K562 (cell line): ENCODE measurements around the gene MEF2D. TPM values are rescaled to one million over a fixed set of nuclear protein-coding genes. Genes with fewer than 3 reads are reported as not detected.

ENCODE experiments used
- ATF1 ChIP-seq, 2 experiments: fragments of 450-650 bp in 1 of 2; IDR thresholded peaks; 2 replicates each; pipeline ENCODE4 v1.6.1; 2016; ENCODE audit warnings: missing compliant biosample characterization in 1 of 2, missing genetic modification characterization in 1 of 2
- BRCA1 ChIP-seq, 2 experiments: fragments of 450-650 bp in 1 of 2; sonication (generic) in 1 of 2; formaldehyde crosslinking in 1 of 2; IDR thresholded peaks; 2 replicates each; pipeline versions ENCODE4 v1.5.0 to v1.6.1; 2017 to 2020; ENCODE audit warnings: mild to moderate bottlenecking in 1 of 2, missing genetic modification reagents in 1 of 2
- CHD1 ChIP-seq: fragments of 200-600 bp; sonication (generic); IDR thresholded peaks from one replicate; pipeline ENCODE4 v1.6.1; 2012; ENCODE audit warnings: mild to moderate bottlenecking, moderate library complexity, low read length, inconsistent platforms
- CREM ChIP-seq: IDR thresholded peaks from 2 replicates; pipeline ENCODE4 v1.6.1; 2014; ENCODE audit warnings: antibody characterized with exemption, low read depth
- EZH2 ChIP-seq: IDR thresholded peaks from 2 replicates; pipeline ENCODE4 v1.6.1; 2012; ENCODE audit warnings: low read depth, mild to moderate bottlenecking, inconsistent platforms, low read length, borderline replicate concordance
- HIVEP1 ChIP-seq: fragments of 250-450 bp; sonication (Bioruptor Pico); IDR thresholded peaks from 2 replicates; pipeline ENCODE4 v1.4.0; 2020; ENCODE audit warnings: mild to moderate bottlenecking
- NFYB ChIP-seq: IDR thresholded peaks from 2 replicates; pipeline ENCODE4 v1.6.1; 2011; ENCODE audit warnings: mild to moderate bottlenecking, moderate library complexity; ENCODE audit not compliant: insufficient read length; ENCODE audit errors: extremely low read depth
- NRF1 ChIP-seq, 2 experiments: fragments of 450-650 bp; IDR thresholded peaks in 1 of 2; conservative IDR thresholded peaks in 1 of 2; 2 replicates each; pipeline ENCODE4 v1.6.1; 2014; ENCODE audit warnings: mild to moderate bottlenecking in 2 of 2
- POLR3A ChIP-seq: IDR thresholded peaks from 2 replicates; pipeline ENCODE4 v1.6.1; 2011; ENCODE audit warnings: borderline replicate concordance, mild to moderate bottlenecking, moderate library complexity; ENCODE audit not compliant: insufficient read length, insufficient read depth; ENCODE audit errors: extremely low read depth
- SIRT6 ChIP-seq: IDR thresholded peaks from one replicate; pipeline ENCODE4 v1.6.1; 2012; ENCODE audit warnings: low read depth, mild to moderate bottlenecking, control low read depth, inconsistent platforms, low read length, moderate library complexity
- TBL1XR1 ChIP-seq, 2 experiments: IDR thresholded peaks; 2 replicates each; pipeline ENCODE4 v1.6.1; 2012; ENCODE audit warnings: improper control_type of control experiment in 2 of 2, low read length in 2 of 2, mild to moderate bottlenecking in 1 of 2
- TCF7 ChIP-seq: sonication (generic); IDR thresholded peaks from 2 replicates; pipeline ENCODE4 v1.6.1; 2016; ENCODE audit warnings: antibody characterized with exemption, borderline replicate concordance
- ZNF263 ChIP-seq: sonication (generic); formaldehyde crosslinking; IDR thresholded peaks from 2 replicates; pipeline ENCODE4 v1.8.0; 2022; ENCODE audit warnings: mild to moderate bottlenecking, missing genetic modification reagents, borderline replicate concordance
- ZNF507 ChIP-seq: conservative IDR thresholded peaks from 2 replicates; pipeline ENCODE4 v1.6.1; 2017; ENCODE audit warnings: missing genetic modification characterization, missing compliant biosample characterization
- ZNF79 ChIP-seq: fragments of 250-450 bp; sonication (Bioruptor Pico); IDR thresholded peaks from 2 replicates; pipeline ENCODE4 v1.4.0; 2020; ENCODE audit warnings: low read depth, mild to moderate bottlenecking, moderate library complexity
- polyA plus RNA-seq, 8 experiments: library from polyadenylated mRNA; depleted of rRNA in 4 of 8; stranded (reverse) in 5 of 8; unstranded in 3 of 8; fragments of >200 nt; fragmentation: Nextera tagmentation in 2 of 8; fragmentation: Illumina TruSeq in 1 of 8; extraction: Ambion mirVana in 2 of 8; extraction: Trizol in 1 of 8; gene quantifications; 2 replicates each; pipeline versions ENCODE4 v1.2.1 to v1.2.3, GENCODE V29; 2011 to 2014; ENCODE audit warnings: inconsistent platforms in 1 of 8, missing spikeins in 1 of 8
- total RNA-seq, 7 experiments: library from RNA; depleted of rRNA in 6 of 7; stranded (reverse); fragments of >200 nt in 6 of 7; fragmentation: Illumina TruSeq in 2 of 7; extraction: Trizol in 2 of 7; gene quantifications; 2 replicates each; pipeline versions ENCODE4 v1.2.1 to v1.2.3, GENCODE V29; 2011 to 2021; ENCODE audit warnings: low replicate concordance in 1 of 7
- TF ChIP-seq, protein P1 (sequence below): fragments of 450-650 bp; IDR thresholded peaks from 2 replicates; pipeline ENCODE4 v1.6.1; 2016; ENCODE audit warnings: low read depth
- TF ChIP-seq, protein P2 (sequence below), 2 experiments: fragments of 250-450 bp in 1 of 2; fragments of 450-650 bp in 1 of 2; sonication (Bioruptor Pico) in 1 of 2; IDR thresholded peaks; 2 replicates each; pipeline versions ENCODE4 v1.6.1 to v1.8.0; 2016 to 2021; ENCODE audit warnings: mild to moderate bottlenecking in 2 of 2, moderate library complexity in 2 of 2, missing compliant biosample characterization in 1 of 2, missing genetic modification characterization in 1 of 2
- TF ChIP-seq, protein P3 (sequence below): sonication (generic); formaldehyde crosslinking; IDR thresholded peaks from 2 replicates; pipeline ENCODE4 v1.8.0; 2022; ENCODE audit warnings: mild to moderate bottlenecking, missing genetic modification reagents

MEF2D gene
- total and polyA plus RNA-seq, 9 of the 15 experiments (the other 6 are each of a cell fraction or from before 2014, with no cell fraction given): 0.10 to 19.5 (median 2.6) TPM

DNA sequence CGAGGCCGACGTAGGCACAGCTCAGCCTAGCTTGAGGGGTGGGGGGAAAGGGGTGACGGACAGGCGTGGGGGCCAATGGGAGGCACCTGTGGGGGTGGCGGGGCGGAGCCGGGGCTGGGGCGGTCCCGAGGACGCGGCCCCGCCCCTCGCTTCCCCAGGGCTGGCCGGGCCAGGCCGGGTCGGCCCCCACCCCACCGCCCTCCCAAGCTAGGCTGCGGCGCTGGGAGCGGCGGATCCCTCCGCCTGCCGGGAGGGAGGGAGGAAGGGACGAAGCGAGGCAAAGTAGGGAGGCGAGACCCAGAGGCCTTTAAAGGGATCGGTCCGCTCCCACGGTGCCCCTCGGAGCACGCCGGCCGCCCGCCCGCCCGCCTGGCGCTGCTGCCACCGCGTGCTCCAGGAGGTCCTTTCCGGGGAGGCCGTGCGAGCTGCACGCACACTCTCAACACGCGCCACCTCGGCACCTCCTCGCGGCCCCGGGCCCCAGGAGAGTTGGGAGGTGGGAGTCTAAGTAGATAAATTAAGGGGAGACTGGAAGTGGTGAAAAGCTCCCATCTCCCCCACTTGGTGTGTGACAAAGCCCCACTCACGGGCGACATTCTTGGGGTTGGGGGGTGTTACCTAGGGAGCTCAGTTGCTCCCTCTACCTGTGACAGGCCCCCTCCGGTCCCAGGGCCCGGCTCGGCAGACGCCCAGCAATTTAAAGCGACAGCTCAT is 375 bp upstream of the MEF2D start (continued):
- TF ChIP-seq, protein P1, sequence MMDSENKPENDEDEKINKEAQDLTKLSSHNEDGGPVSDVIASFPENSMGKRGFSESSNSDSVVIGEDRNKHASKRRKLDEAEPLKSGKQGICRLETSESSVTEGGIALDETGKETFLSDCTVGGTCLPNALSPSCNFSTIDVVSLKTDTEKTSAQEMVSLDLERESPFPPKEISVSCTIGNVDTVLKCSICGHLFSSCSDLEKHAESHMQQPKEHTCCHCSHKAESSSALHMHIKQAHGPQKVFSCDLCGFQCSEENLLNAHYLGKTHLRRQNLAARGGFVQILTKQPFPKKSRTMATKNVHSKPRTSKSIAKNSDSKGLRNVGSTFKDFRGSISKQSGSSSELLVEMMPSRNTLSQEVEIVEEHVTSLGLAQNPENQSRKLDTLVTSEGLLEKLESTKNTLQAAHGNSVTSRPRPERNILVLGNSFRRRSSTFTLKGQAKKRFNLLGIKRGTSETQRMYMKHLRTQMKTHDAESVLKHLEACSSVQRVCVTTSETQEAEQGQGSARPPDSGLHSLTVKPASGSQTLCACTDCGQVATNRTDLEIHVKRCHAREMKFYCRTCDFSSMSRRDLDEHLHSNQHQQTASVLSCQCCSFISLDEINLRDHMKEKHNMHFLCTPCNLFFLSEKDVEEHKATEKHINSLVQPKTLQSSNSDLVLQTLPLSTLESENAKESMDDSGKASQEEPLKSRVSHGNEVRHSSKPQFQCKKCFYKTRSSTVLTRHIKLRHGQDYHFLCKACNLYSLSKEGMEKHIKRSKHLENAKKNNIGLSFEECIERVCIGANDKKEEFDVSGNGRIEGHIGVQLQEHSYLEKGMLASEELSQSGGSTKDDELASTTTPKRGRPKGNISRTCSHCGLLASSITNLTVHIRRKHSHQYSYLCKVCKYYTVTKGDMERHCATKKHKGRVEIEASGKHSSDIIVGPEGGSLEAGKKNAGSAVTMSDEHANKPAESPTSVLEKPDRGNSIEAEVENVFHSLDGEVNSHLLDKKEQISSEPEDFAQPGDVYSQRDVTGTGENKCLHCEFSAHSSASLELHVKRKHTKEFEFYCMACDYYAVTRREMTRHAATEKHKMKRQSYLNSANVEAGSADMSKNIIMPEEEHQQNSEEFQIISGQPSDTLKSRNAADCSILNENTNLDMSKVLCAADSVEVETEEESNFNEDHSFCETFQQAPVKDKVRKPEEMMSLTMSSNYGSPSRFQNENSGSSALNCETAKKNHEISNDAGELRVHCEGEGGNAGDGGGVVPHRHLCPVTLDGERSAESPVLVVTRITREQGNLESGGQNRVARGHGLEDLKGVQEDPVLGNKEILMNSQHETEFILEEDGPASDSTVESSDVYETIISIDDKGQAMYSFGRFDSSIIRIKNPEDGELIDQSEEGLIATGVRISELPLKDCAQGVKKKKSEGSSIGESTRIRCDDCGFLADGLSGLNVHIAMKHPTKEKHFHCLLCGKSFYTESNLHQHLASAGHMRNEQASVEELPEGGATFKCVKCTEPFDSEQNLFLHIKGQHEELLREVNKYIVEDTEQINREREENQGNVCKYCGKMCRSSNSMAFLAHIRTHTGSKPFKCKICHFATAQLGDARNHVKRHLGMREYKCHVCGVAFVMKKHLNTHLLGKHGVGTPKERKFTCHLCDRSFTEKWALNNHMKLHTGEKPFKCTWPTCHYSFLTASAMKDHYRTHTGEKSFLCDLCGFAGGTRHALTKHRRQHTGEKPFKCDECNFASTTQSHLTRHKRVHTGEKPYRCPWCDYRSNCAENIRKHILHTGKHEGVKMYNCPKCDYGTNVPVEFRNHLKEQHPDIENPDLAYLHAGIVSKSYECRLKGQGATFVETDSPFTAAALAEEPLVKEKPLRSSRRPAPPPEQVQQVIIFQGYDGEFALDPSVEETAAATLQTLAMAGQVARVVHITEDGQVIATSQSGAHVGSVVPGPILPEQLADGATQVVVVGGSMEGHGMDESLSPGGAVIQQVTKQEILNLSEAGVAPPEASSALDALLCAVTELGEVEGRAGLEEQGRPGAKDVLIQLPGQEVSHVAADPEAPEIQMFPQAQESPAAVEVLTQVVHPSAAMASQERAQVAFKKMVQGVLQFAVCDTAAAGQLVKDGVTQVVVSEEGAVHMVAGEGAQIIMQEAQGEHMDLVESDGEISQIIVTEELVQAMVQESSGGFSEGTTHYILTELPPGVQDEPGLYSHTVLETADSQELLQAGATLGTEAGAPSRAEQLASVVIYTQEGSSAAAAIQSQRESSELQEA: no peak
- TF ChIP-seq NRF1 (conservative IDR thresholded peaks at IDR 0.05 in 1 of 2, IDR thresholded peaks at IDR 0.05 in 1 of 2): peak; percentile 26 to 31; a peak in 1 of 4 replicates
- TF ChIP-seq ZNF79 (CRISPR knock-in tag): no peak
- peak; percentile 86 for TF ChIP-seq NFYB
- TF ChIP-seq CHD1: no peak
- no peak for TF ChIP-seq TCF7
- TF ChIP-seq, protein P2, sequence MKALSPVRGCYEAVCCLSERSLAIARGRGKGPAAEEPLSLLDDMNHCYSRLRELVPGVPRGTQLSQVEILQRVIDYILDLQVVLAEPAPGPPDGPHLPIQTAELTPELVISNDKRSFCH (CRISPR knock-in tag; IDR thresholded peaks at IDR 0.05): no peak
- TF ChIP-seq, protein P2 (tag; IDR thresholded peaks at IDR 0.05): peak; percentile 60; the same call in 1 of the 2 replicates
- 0 out of 4 replicates have a peak, but pooled peaks have one; percentile 13 to 29 for TF ChIP-seq TBL1XR1 (IDR thresholded peaks at IDR 0.05; ENCODE audit: low read length in 2 of 2)
- peak; percentile 88 for TF ChIP-seq CREM
- no peak for TF ChIP-seq POLR3A
- TF ChIP-seq SIRT6: no peak
- TF ChIP-seq, protein P3, sequence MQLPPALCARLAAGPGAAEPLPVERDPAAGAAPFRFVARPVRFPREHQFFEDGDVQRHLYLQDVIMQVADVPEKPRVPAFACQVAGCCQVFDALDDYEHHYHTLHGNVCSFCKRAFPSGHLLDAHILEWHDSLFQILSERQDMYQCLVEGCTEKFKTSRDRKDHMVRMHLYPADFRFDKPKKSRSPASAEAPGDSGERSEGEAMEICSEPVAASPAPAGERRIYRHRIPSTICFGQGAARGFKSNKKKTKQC (CRISPR knock-in tag): peak; percentile 98
- no peak for TF ChIP-seq HIVEP1 (CRISPR knock-in tag)
- no peak for TF ChIP-seq ZNF507 (tag)
- no peak for TF ChIP-seq ATF1 (CRISPR knock-in tag; IDR thresholded peaks at IDR 0.05)
- peak; percentile 78 for TF ChIP-seq ATF1 (tag; IDR thresholded peaks at IDR 0.05)
- TF ChIP-seq EZH2: no peak
- peak; percentile 83 for TF ChIP-seq ZNF263 (CRISPR knock-in tag)
- TF ChIP-seq BRCA1 (IDR thresholded peaks at IDR 0.05): no peak
- TF ChIP-seq BRCA1 (CRISPR knock-in tag; IDR thresholded peaks at IDR 0.05): no peak
